Measurements from ENCODE around the gene PLEKHM2. TPM values are rescaled to one million over a fixed set of nuclear protein-coding genes. Genes with fewer than 3 reads are reported as not detected.

PLEKHM2 gene, protein sequence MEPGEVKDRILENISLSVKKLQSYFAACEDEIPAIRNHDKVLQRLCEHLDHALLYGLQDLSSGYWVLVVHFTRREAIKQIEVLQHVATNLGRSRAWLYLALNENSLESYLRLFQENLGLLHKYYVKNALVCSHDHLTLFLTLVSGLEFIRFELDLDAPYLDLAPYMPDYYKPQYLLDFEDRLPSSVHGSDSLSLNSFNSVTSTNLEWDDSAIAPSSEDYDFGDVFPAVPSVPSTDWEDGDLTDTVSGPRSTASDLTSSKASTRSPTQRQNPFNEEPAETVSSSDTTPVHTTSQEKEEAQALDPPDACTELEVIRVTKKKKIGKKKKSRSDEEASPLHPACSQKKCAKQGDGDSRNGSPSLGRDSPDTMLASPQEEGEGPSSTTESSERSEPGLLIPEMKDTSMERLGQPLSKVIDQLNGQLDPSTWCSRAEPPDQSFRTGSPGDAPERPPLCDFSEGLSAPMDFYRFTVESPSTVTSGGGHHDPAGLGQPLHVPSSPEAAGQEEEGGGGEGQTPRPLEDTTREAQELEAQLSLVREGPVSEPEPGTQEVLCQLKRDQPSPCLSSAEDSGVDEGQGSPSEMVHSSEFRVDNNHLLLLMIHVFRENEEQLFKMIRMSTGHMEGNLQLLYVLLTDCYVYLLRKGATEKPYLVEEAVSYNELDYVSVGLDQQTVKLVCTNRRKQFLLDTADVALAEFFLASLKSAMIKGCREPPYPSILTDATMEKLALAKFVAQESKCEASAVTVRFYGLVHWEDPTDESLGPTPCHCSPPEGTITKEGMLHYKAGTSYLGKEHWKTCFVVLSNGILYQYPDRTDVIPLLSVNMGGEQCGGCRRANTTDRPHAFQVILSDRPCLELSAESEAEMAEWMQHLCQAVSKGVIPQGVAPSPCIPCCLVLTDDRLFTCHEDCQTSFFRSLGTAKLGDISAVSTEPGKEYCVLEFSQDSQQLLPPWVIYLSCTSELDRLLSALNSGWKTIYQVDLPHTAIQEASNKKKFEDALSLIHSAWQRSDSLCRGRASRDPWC
- 10 to 100 TPM; 32.7 to 37.2 TPM for total RNA-seq

DNA sequence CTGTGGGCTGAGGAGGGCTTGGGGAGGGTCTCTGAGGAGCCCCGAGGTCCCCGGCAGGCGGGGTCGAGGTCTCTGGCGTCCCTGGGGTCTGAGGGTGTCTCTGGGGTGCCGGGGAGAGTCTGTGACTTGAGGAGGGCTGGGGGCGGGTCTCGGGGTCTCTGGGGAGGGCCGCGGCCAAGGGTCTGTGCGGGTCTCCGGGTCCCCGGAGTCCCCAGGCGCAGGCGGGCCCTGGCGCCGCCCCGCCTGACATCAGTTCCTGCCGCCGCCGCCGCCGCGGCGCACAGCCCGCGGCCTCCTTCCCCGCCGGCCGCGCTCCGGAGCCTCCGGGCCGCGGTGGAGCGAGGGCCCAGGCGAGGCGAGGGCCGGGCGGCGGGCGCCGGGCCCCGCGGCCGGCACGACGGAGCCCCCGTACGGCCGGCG is at the start of gene PLEKHM2:
Gene PLEKHM2 (plus strand): TSS at position 279 of the 420 bp plus-strand sequence. CDS start 239 bp downstream, outside the sequence.
- H3K4me1 ChIP-seq = peaks cover 3% of the 10 kb centered on the region
- intact Hi-C loops (cut with DNase I) = no loop called here
- peak within 1 kb of the TSS; percentile 73 for H3K27ac ChIP-seq
- peak within 1 kb of the TSS; percentile 86 for H3K4me3 ChIP-seq
- H3K9me3 ChIP-seq = no peaks in the 10 kb centered on the region
- peak within 1 kb of the TSS; percentile 84 to 97 for H3K9ac ChIP-seq (ENCODE audit: low read depth in 2 of 2, low read length in 2 of 2)
- no peaks in the 10 kb centered on the region for H3K36me3 ChIP-seq
- TF ChIP-seq, protein P1, sequence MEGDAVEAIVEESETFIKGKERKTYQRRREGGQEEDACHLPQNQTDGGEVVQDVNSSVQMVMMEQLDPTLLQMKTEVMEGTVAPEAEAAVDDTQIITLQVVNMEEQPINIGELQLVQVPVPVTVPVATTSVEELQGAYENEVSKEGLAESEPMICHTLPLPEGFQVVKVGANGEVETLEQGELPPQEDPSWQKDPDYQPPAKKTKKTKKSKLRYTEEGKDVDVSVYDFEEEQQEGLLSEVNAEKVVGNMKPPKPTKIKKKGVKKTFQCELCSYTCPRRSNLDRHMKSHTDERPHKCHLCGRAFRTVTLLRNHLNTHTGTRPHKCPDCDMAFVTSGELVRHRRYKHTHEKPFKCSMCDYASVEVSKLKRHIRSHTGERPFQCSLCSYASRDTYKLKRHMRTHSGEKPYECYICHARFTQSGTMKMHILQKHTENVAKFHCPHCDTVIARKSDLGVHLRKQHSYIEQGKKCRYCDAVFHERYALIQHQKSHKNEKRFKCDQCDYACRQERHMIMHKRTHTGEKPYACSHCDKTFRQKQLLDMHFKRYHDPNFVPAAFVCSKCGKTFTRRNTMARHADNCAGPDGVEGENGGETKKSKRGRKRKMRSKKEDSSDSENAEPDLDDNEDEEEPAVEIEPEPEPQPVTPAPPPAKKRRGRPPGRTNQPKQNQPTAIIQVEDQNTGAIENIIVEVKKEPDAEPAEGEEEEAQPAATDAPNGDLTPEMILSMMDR (IDR thresholded peaks at IDR 0.05) = no peak
- no peaks in the 10 kb centered on the region for H3K27me3 ChIP-seq
- DNase-seq = no peak

DNA sequence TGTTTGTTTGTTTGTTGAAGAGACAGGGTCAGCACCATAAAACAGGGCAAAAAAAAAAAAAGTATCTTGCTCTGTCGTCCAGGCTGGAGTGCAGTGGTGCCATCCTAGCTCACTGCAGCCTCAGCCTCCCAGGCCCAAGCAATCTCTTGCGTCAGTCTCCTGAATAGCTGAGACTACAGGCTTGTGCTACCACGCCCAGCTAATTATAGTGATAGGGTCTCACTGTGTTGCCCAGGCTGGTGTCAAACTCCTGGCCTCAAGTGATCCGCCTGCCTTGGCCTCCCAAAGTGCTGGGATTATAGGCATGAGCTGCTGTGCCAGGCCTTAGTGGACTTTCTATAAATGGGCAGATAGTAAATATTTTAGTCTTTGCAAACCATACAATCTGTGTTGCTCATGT is 47.7 kb upstream of the PLEKHM2 start:
- Histone ChIP-seq H3K4me3 (no peak overlapping the region), H3K36me3 (peaks cover 28% of the 10 kb centered on the region), H3K9me3 (no peaks in the 10 kb centered on the region), H3K27me3 (no peaks in the 10 kb centered on the region), H3K27ac (no peak overlapping the region), H3K4me1 (no peaks in the 10 kb centered on the region), H3K9ac (ENCODE audit: low read depth in 2 of 2, low read length in 2 of 2) (no peak overlapping the region)
- TF ChIP-seq, protein P1 (IDR thresholded peaks at IDR 0.05) = no peak
- no peak for DNase-seq
- intact Hi-C loops (cut with DNase I) = no loop called here

DNA sequence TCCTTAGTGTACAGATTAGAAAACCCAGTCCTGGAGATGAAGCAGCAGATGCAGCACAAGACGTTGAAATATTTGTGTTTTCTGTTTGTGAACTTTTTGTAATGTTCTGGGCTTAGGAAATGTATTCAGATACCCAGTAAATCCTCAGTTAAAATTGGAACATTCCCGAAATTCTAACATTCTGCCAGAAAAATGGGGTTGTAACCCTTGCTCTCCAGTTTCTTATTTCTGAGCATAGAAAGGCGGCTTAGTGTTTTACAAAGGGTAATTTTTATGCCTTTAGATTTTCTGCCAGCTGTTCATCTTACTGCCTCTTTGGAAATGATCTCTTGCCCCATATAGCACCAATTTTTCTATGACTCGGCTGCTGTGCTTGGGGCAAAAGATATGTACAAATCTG is 46.3 kb upstream of the PLEKHM2 start:
- no peak overlapping the region for H3K27ac ChIP-seq
- intact Hi-C loops (cut with DNase I) = no loop called here
- H3K4me1 ChIP-seq = no peaks in the 10 kb centered on the region
- DNase-seq = no peak
- H3K9ac ChIP-seq (ENCODE audit: low read depth in 2 of 2, low read length in 2 of 2) = no peak overlapping the region
- H3K4me3 ChIP-seq = no peak overlapping the region
- H3K36me3 ChIP-seq = peaks cover 28% of the 10 kb centered on the region
- no peaks in the 10 kb centered on the region for H3K27me3 ChIP-seq
- TF ChIP-seq, protein P1 (IDR thresholded peaks at IDR 0.05) = no peak
- no peaks in the 10 kb centered on the region for H3K9me3 ChIP-seq

DNA sequence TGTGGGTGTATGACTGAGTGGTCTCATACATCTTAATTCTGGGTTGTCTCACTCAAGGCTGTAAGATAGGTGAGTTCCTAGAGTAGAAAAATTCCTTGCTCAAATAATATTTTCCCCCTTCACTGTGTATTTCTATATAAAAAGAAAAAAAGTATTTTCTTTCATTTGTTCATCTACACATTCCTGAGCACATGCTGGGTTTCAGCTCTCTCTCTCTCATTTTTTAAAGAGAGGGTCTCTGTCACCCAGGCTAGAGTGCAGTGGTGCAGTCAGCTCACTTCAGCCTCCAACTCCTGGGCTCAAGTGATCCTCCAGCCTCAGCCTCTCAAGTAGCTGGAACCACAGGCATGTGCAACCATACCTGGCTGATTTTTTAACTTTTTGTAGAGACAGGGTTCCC is 44.9 kb upstream of the PLEKHM2 start:
- Histone ChIP-seq H3K36me3 (peaks cover 17% of the 10 kb centered on the region), H3K27me3 (no peaks in the 10 kb centered on the region), H3K27ac (no peak overlapping the region), H3K4me1 (no peaks in the 10 kb centered on the region), H3K9ac (ENCODE audit: low read depth in 2 of 2, low read length in 2 of 2) (no peak overlapping the region), H3K9me3 (no peaks in the 10 kb centered on the region), H3K4me3 (no peak overlapping the region)
- intact Hi-C loops (cut with DNase I) = no loop called here
- TF ChIP-seq, protein P1 (IDR thresholded peaks at IDR 0.05) = no peak
- no peak for DNase-seq

DNA sequence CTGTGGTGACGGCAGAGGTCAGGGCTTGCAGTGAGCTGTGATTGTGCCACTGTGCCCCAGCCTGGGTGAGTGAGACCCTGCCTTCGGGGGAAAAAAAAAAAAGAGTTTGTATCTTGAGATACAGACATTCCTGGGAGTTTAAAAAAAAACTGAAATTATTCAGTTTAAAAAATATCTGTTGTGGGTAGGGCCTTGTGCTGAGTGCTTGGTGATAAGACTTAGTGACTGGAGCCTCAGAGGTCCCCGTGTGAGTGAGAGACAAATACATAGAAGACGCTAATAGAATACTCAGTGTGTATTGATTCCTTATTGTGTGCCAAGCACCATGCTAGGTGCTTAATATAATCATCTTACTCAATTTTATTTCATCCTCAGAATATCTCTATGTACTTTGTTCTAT is 44.2 kb upstream of the PLEKHM2 start:
- no peak for DNase-seq
- Histone ChIP-seq H3K27ac (no peak overlapping the region), H3K4me3 (no peak overlapping the region), H3K36me3 (peaks cover 10% of the 10 kb centered on the region), H3K9me3 (no peaks in the 10 kb centered on the region), H3K9ac (ENCODE audit: low read depth in 2 of 2, low read length in 2 of 2) (no peak overlapping the region), H3K4me1 (no peaks in the 10 kb centered on the region), H3K27me3 (no peaks in the 10 kb centered on the region)
- TF ChIP-seq, protein P1 (IDR thresholded peaks at IDR 0.05) = no peak
- intact Hi-C loops (cut with DNase I) = no loop called here

All from colonic mucosa (tissue), 4 donors.